ENCODE measurements around the gene COPE. TPM values are rescaled to one million over a fixed set of nuclear protein-coding genes. Genes with fewer than 3 reads are reported as not detected.
A peak's percentile ranks its signal among the peaks of the same experiment; 100 is the strongest.

Gene COPE
- total RNA-seq, 1 experiment from 2014 or later, result 253 TPM

GRCh38 chr19:18943465-18943864 lies 24.3 kb upstream of the COPE start:
- no peak for DNase-seq (ENCODE audit: low read depth, low spot score)
- in situ Hi-C loops (cut with HindIII; ENCODE audit: low pct_unique_long_range_greater_than_20kb, low sequenced_read_pairs), result no loop called here

- DNase-seq (ENCODE audit: low read depth, low spot score), result no peak
- in situ Hi-C loops (cut with HindIII; ENCODE audit: low pct_unique_long_range_greater_than_20kb, low sequenced_read_pairs), result no loop called here
These were observed 23.5 kb upstream of the COPE start for GRCh38 chr19:18942692-18943091.

GRCh38 chr19:18941628-18942354 lies 22.6 kb upstream of the COPE start:
- in situ Hi-C loops (cut with HindIII; ENCODE audit: low pct_unique_long_range_greater_than_20kb, low sequenced_read_pairs), result no loop called here
- DNase-seq (ENCODE audit: low read depth, low spot score), result no peak

GRCh38 chr19:18940769-18941627 lies 21.8 kb upstream of the COPE start, which contains the start of gene HOMER3:
Gene HOMER3 (minus strand): TSS chr19:18941217. CDS start chr19:18938982, 2,235 bp downstream.
- peak; percentile 56 for DNase-seq (ENCODE audit: low read depth, low spot score)
- in situ Hi-C loops (cut with HindIII; ENCODE audit: low pct_unique_long_range_greater_than_20kb, low sequenced_read_pairs), result no loop called here

GRCh38 chr19:18939922-18940768 lies 21.0 kb upstream of the COPE start:
- in situ Hi-C loops (cut with HindIII; ENCODE audit: low pct_unique_long_range_greater_than_20kb, low sequenced_read_pairs), result no loop called here
- DNase-seq (ENCODE audit: low read depth, low spot score), result peak; percentile 43

- DNase-seq (ENCODE audit: low read depth, low spot score), result no peak
- in situ Hi-C loops (cut with HindIII; ENCODE audit: low pct_unique_long_range_greater_than_20kb, low sequenced_read_pairs), result no loop called here
These were observed 20.0 kb upstream of the COPE start for GRCh38 chr19:18939163-18939562.

GRCh38 chr19:18933297-18933696 lies 14.1 kb upstream of the COPE start:
- no peak for DNase-seq (ENCODE audit: low read depth, low spot score)
- in situ Hi-C loops (cut with HindIII; ENCODE audit: low pct_unique_long_range_greater_than_20kb, low sequenced_read_pairs), result no loop called here

GRCh38 chr19:18932216-18932841 lies 13.1 kb upstream of the COPE start:
- in situ Hi-C loops (cut with HindIII; ENCODE audit: low pct_unique_long_range_greater_than_20kb, low sequenced_read_pairs), result no loop called here
- DNase-seq (ENCODE audit: low read depth, low spot score), result peak; percentile 63

GRCh38 chr19:18931316-18932162 lies 12.4 kb upstream of the COPE start:
- in situ Hi-C loops (cut with HindIII; ENCODE audit: low pct_unique_long_range_greater_than_20kb, low sequenced_read_pairs), result no loop called here
- no peak for DNase-seq (ENCODE audit: low read depth, low spot score)

- in situ Hi-C loops (cut with HindIII; ENCODE audit: low pct_unique_long_range_greater_than_20kb, low sequenced_read_pairs), result no loop called here
- DNase-seq (ENCODE audit: low read depth, low spot score), result no peak
These were observed 10.1 kb upstream of the COPE start for GRCh38 chr19:18929311-18929710.

GRCh38 chr19:18928018-18928805 lies 9.0 kb upstream of the COPE start:
- DNase-seq (ENCODE audit: low read depth, low spot score), result no peak
- in situ Hi-C loops (cut with HindIII; ENCODE audit: low pct_unique_long_range_greater_than_20kb, low sequenced_read_pairs), result no loop called here

- in situ Hi-C loops (cut with HindIII; ENCODE audit: low pct_unique_long_range_greater_than_20kb, low sequenced_read_pairs), result no loop called here
- no peak for DNase-seq (ENCODE audit: low read depth, low spot score)
These were observed 5.6 kb upstream of the COPE start for GRCh38 chr19:18924684-18925213.

- DNase-seq (ENCODE audit: low read depth, low spot score), result no peak
- in situ Hi-C loops (cut with HindIII; ENCODE audit: low pct_unique_long_range_greater_than_20kb, low sequenced_read_pairs), result no loop called here
These were observed 3.2 kb upstream of the COPE start for GRCh38 chr19:18922228-18922985.

- no peak for DNase-seq (ENCODE audit: low read depth, low spot score)
- in situ Hi-C loops (cut with HindIII; ENCODE audit: low pct_unique_long_range_greater_than_20kb, low sequenced_read_pairs), result no loop called here
These were observed 2.4 kb upstream of the COPE start for GRCh38 chr19:18921593-18921992.

GRCh38 chr19:18920400-18920799 lies 1.2 kb upstream of the COPE start:
- no peak for DNase-seq (ENCODE audit: low read depth, low spot score)
- in situ Hi-C loops (cut with HindIII; ENCODE audit: low pct_unique_long_range_greater_than_20kb, low sequenced_read_pairs), result no loop called here

Data from SK-MEL-5 (cell line).